ENCODE data around the gene CCNF. TPM values are rescaled to one million over a fixed set of nuclear protein-coding genes. Genes with fewer than 3 reads are reported as not detected.
A peak's percentile ranks its signal among the peaks of the same experiment; 100 is the strongest.

Gene CCNF
- total RNA-seq, 1 experiment from 2014 or later, result 35.8 TPM

DNA sequence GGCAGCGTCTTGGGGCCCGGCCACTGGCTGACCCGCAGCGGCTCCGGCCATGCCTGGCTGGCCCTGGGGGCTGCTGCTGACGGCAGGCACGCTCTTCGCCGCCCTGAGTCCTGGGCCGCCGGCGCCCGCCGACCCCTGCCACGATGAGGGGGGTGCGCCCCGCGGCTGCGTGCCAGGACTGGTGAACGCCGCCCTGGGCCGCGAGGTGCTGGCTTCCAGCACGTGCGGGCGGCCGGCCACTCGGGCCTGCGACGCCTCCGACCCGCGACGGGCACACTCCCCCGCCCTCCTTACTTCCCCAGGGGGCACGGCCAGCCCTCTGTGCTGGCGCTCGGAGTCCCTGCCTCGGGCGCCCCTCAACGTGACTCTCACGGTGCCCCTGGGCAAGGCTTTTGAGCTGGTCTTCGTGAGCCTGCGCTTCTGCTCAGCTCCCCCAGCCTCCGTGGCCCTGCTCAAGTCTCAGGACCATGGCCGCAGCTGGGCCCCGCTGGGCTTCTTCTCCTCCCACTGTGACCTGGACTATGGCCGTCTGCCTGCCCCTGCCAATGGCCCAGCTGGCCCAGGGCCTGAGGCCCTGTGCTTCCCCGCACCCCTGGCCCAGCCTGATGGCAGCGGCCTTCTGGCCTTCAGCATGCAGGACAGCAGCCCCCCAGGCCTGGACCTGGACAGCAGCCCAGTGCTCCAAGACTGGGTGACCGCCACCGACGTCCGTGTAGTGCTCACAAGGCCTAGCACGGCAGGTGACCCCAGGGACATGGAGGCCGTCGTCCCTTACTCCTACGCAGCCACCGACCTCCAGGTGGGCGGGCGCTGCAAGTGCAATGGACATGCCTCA is 42.6 kb downstream of the CCNF start:
- CTCF ChIA-PET, result no interaction called here
- no TSS peak for BruUV-seq (replicated peaks)
- ATAC-seq (no peak), DNase-seq (ENCODE audit: low read depth, low spot score) (no peak)
- POLR2A ChIA-PET, result no interaction called here
- Histone ChIP-seq H3K9me3 (ENCODE audit: control insufficient read depth, insufficient read depth, low read depth, low read length) (no peaks in the 10 kb centered on the region), H3K36me3 (ENCODE audit: control insufficient read depth, insufficient read depth, low read length) (no peaks in the 10 kb centered on the region; the same call in 1 of the 2 replicates), H3K4me3 (ENCODE audit: low read depth in 2 of 2, low read length in 2 of 2) (peak overlapping the region; percentile 12 to 24; a peak in 3 of 4 replicates), H3K27me3 (ENCODE audit: control insufficient read depth, insufficient read depth, low read length) (no peaks in the 10 kb centered on the region), H3K4me1 (ENCODE audit: control insufficient read depth, insufficient read depth, low read length) (peaks cover 55% of the 10 kb centered on the region), H3K27ac (ENCODE audit: low read length) (peak overlapping the region; percentile 57)
- in situ Hi-C loops (cut with HindIII; ENCODE audit: low pct_unique_long_range_greater_than_20kb, low sequenced_read_pairs), result no loop called here
- TF ChIP-seq, protein P1, sequence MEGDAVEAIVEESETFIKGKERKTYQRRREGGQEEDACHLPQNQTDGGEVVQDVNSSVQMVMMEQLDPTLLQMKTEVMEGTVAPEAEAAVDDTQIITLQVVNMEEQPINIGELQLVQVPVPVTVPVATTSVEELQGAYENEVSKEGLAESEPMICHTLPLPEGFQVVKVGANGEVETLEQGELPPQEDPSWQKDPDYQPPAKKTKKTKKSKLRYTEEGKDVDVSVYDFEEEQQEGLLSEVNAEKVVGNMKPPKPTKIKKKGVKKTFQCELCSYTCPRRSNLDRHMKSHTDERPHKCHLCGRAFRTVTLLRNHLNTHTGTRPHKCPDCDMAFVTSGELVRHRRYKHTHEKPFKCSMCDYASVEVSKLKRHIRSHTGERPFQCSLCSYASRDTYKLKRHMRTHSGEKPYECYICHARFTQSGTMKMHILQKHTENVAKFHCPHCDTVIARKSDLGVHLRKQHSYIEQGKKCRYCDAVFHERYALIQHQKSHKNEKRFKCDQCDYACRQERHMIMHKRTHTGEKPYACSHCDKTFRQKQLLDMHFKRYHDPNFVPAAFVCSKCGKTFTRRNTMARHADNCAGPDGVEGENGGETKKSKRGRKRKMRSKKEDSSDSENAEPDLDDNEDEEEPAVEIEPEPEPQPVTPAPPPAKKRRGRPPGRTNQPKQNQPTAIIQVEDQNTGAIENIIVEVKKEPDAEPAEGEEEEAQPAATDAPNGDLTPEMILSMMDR (IDR thresholded peaks at IDR 0.05), result no peak
- TF ChIP-seq POLR2AphosphoS5 (IDR thresholded peaks at IDR 0.05; ENCODE audit: low read depth, low read length) (no peak), SIN3A (IDR thresholded peaks at IDR 0.05; ENCODE audit: borderline replicate concordance, insufficient read depth, low read depth, low read length) (no peak), TCF7L2 (IDR thresholded peaks at IDR 0.05; ENCODE audit: low read depth, low read length) (no peak)
- TF ChIP-seq, protein P2, sequence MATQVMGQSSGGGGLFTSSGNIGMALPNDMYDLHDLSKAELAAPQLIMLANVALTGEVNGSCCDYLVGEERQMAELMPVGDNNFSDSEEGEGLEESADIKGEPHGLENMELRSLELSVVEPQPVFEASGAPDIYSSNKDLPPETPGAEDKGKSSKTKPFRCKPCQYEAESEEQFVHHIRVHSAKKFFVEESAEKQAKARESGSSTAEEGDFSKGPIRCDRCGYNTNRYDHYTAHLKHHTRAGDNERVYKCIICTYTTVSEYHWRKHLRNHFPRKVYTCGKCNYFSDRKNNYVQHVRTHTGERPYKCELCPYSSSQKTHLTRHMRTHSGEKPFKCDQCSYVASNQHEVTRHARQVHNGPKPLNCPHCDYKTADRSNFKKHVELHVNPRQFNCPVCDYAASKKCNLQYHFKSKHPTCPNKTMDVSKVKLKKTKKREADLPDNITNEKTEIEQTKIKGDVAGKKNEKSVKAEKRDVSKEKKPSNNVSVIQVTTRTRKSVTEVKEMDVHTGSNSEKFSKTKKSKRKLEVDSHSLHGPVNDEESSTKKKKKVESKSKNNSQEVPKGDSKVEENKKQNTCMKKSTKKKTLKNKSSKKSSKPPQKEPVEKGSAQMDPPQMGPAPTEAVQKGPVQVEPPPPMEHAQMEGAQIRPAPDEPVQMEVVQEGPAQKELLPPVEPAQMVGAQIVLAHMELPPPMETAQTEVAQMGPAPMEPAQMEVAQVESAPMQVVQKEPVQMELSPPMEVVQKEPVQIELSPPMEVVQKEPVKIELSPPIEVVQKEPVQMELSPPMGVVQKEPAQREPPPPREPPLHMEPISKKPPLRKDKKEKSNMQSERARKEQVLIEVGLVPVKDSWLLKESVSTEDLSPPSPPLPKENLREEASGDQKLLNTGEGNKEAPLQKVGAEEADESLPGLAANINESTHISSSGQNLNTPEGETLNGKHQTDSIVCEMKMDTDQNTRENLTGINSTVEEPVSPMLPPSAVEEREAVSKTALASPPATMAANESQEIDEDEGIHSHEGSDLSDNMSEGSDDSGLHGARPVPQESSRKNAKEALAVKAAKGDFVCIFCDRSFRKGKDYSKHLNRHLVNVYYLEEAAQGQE (IDR thresholded peaks at IDR 0.05; ENCODE audit: insufficient read depth in 1 of 2, low read depth in 2 of 2, low read length in 1 of 2), result no peak
- intact Hi-C loops (cut with micrococcal nuclease; ENCODE audit: unreplicated experiment), result no loop called here

DNA sequence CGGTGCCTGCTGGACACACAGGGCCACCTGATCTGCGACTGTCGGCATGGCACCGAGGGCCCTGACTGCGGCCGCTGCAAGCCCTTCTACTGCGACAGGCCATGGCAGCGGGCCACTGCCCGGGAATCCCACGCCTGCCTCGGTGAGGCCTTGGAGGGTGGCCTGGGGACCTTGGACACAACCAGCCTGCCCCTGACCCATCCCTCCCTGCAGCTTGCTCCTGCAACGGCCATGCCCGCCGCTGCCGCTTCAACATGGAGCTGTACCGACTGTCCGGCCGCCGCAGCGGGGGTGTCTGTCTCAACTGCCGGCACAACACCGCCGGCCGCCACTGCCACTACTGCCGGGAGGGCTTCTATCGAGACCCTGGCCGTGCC is 43.2 kb downstream of the CCNF start:
- CTCF ChIA-PET, result no interaction called here
- ATAC-seq (no peak), DNase-seq (ENCODE audit: low read depth, low spot score) (no peak)
- H3K4me3 ChIP-seq (ENCODE audit: low read depth in 2 of 2, low read length in 2 of 2), result no peak overlapping the region
- TF ChIP-seq POLR2AphosphoS5 (IDR thresholded peaks at IDR 0.05; ENCODE audit: low read depth, low read length) (no peak), TCF7L2 (IDR thresholded peaks at IDR 0.05; ENCODE audit: low read depth, low read length) (no peak), SIN3A (IDR thresholded peaks at IDR 0.05; ENCODE audit: borderline replicate concordance, insufficient read depth, low read depth, low read length) (no peak)
- TF ChIP-seq, protein P2 (IDR thresholded peaks at IDR 0.05; ENCODE audit: insufficient read depth in 1 of 2, low read depth in 2 of 2, low read length in 1 of 2), result no peak
- TF ChIP-seq, protein P1 (IDR thresholded peaks at IDR 0.05), result no peak
- in situ Hi-C loops (cut with HindIII; ENCODE audit: low pct_unique_long_range_greater_than_20kb, low sequenced_read_pairs) (no loop called here), intact Hi-C loops (cut with micrococcal nuclease; ENCODE audit: unreplicated experiment) (no loop called here)
- POLR2A ChIA-PET, result no interaction called here
- no peaks in the 10 kb centered on the region for H3K9me3 ChIP-seq (ENCODE audit: control insufficient read depth, insufficient read depth, low read depth, low read length)
- peaks cover 58% of the 10 kb centered on the region for H3K4me1 ChIP-seq (ENCODE audit: control insufficient read depth, insufficient read depth, low read length)
- no peaks in the 10 kb centered on the region for H3K27me3 ChIP-seq (ENCODE audit: control insufficient read depth, insufficient read depth, low read length)
- H3K36me3 ChIP-seq (ENCODE audit: control insufficient read depth, insufficient read depth, low read length), result no peaks in the 10 kb centered on the region; the same call in 1 of the 2 replicates
- H3K27ac ChIP-seq (ENCODE audit: low read length), result no peak overlapping the region
- no TSS peak for BruUV-seq (replicated peaks)

Data from Panc1 (cell line).